Stimulated activated naive CD8-positive, alpha-beta T cell treated with anti-CD3 and anti-CD28 coated beads, Interleukin-15, Interleukin-2, amounts not matched to agents 100 ng/mL and 50 ng/mL, for 24 hours (primary cell): Measurements from ENCODE around the gene ATP11A.
"Not testable (repeated sequence)": the region's sequence is repeated elsewhere in the genome, so short reads cannot be mapped to it uniquely, and the experiment has no call there.

Experiments used
- H3K27ac Mint-ChIP-seq: one replicate; pipeline ENCODE4 v1.8.0; 2021; ENCODE audit warnings: mild to moderate bottlenecking, mixed read lengths
- H3K27me3 Mint-ChIP-seq: one replicate; pipeline ENCODE4 v1.8.0; 2021; ENCODE audit warnings: mixed read lengths
- H3K36me3 Mint-ChIP-seq: one replicate; pipeline ENCODE4 v1.8.0; 2021; ENCODE audit warnings: low read depth, mixed read lengths
- H3K4me1 Mint-ChIP-seq: one replicate; pipeline ENCODE4 v1.8.0; 2021; ENCODE audit warnings: low read depth, mixed read lengths
- H3K4me3 Mint-ChIP-seq: one replicate; pipeline ENCODE4 v1.8.0; 2021; ENCODE audit warnings: mild to moderate bottlenecking, mixed read lengths
- H3K9me3 Mint-ChIP-seq: one replicate; pipeline ENCODE4 v1.8.0; 2021; ENCODE audit warnings: mixed read lengths

The ATP11A gene

DNA sequence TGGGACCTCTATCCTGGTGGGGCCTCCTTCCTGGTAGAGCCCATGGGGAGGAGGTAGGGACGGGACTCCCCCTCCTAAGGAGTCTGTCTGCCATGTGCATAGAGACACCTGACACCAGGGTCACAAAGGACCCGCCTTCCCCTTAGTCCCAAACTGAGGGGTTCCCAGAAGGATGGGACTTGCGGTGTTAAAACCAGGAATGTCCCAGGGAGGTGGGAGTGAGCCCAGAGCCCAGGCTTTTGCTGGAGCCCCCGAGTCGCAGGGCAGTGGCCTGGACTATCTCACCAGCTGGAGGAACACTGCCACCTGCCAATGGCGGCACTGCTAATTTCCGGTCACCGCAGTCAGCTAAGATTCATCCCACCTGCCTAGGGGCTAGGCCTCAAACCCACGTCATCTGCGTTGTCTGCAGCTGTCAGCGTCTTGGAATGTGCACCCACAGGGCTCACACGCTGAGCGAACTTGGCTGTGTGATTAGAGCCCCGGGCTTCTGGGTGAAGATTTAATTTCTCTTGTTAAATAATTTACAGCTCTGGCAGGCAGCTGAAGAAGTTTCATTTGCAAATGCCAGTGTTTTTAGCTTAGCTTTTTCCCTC is 31.9 kb upstream of the ATP11A start:
- Mint-ChIP-seq H3K27ac (no peak overlapping the region), H3K4me1 (peaks cover 3% of the 10 kb centered on the region), H3K27me3 (peaks cover 12% of the 10 kb centered on the region), H3K36me3 (no peaks in the 10 kb centered on the region), H3K9me3 (no peaks in the 10 kb centered on the region), H3K4me3 (no peak overlapping the region)

DNA sequence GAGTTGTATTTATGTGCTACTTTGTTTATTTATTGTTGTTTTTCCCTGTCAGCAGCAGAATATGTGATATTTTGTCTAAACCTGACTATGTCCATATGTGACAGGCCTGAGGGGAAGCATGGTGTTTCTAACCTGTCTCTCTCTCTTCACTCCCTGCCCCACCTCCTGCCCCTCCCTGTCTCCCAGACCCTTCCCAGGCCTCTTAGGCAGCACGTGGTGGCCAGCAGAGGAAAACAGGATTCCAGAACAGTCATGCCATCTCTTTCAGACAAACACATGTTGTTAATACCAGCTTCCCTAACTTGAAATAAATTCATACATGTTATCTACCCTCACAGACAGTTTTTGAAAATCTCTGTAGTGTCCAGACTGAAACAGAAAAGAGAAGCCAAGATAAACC is 31.0 kb upstream of the ATP11A start:
- Mint-ChIP-seq H3K4me3 (no peak overlapping the region), H3K9me3 (no peaks in the 10 kb centered on the region), H3K36me3 (no peaks in the 10 kb centered on the region), H3K27ac (no peak overlapping the region), H3K27me3 (peaks cover 10% of the 10 kb centered on the region), H3K4me1 (no peaks in the 10 kb centered on the region)

DNA sequence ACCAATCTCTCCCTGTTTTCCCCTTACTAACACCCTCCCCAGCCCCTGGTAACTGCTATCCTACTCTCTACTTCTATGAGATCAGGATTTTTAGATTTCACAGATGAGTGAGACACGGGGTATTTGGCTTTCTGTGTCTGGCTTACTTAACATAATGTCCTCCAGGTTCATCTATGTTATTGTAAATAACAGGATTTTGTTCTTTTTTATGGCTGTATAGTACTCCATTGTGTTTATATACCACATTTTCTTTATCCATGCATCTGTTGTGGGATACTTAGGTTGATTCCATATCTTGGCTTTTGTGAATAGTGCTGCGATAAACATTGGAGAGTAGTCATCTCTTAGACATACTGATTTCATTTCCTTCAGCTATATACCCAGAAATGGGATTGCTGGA is 28.5 kb upstream of the ATP11A start:
- Mint-ChIP-seq H3K27ac (no peak overlapping the region), H3K36me3 (no peaks in the 10 kb centered on the region), H3K27me3 (peaks cover 10% of the 10 kb centered on the region), H3K4me3 (no peak overlapping the region), H3K9me3 (no peaks in the 10 kb centered on the region), H3K4me1 (no peaks in the 10 kb centered on the region)

DNA sequence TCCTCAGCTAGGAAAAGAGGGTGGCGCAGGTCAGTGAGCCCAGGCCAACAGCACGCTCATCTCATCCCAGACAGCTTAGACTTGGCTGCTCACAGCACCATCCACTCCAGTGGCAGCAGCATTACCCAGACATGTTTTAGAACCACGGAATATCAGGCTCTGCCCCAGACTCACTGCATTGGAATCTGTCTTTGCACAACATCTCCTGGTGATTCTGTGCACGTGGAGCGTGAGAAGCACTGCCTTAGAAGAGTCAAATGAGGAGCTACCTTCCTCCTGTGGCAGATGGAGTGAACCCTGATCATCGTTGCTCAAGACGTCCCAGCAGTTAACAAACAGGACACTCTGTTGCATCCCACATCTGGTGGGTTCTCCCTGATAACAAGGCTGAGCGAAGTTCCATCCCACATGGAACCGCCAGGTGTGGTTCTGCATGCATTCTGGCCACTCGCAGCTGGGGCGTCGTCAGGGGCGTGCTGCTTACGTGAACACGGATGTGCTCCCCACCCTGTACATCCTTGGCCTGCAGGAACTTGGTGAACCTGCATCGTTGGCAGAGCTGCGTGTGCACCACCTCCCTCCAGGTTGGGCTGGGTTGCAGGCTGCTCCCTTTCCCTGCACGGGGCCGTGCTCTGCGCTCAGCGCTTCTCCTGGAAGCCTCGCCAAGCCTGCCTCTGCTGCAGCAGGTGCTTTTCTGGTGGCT is 25.2 kb upstream of the ATP11A start:
- no peak overlapping the region for H3K4me3 Mint-ChIP-seq
- no peaks in the 10 kb centered on the region for H3K36me3 Mint-ChIP-seq
- H3K27me3 Mint-ChIP-seq, result peaks cover 10% of the 10 kb centered on the region
- H3K27ac Mint-ChIP-seq, result no peak overlapping the region
- no peaks in the 10 kb centered on the region for H3K4me1 Mint-ChIP-seq
- no peaks in the 10 kb centered on the region for H3K9me3 Mint-ChIP-seq

DNA sequence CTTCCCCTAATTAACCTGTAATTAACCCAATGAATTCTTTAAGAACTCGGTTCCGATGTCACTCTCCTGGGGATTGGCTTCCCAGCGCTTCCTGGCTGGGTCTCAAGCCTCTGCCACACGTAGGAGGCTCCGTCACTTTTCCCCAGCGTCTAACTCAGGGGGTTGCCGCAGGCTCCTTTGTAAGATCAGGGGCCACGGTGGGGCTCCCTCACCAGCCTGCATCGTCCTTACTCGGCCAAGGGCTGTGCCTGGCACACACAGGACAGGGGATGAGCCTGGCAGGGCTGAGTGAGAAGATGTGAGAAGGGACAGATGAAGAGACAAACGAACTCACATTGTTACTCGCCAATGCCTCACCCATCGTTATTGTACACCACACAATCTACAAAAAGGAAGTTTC is 20.9 kb upstream of the ATP11A start:
- H3K27me3 Mint-ChIP-seq, result no peaks in the 10 kb centered on the region
- no peaks in the 10 kb centered on the region for H3K4me1 Mint-ChIP-seq
- no peak overlapping the region for H3K27ac Mint-ChIP-seq
- no peak overlapping the region for H3K4me3 Mint-ChIP-seq
- H3K9me3 Mint-ChIP-seq, result no peaks in the 10 kb centered on the region
- no peaks in the 10 kb centered on the region for H3K36me3 Mint-ChIP-seq

DNA sequence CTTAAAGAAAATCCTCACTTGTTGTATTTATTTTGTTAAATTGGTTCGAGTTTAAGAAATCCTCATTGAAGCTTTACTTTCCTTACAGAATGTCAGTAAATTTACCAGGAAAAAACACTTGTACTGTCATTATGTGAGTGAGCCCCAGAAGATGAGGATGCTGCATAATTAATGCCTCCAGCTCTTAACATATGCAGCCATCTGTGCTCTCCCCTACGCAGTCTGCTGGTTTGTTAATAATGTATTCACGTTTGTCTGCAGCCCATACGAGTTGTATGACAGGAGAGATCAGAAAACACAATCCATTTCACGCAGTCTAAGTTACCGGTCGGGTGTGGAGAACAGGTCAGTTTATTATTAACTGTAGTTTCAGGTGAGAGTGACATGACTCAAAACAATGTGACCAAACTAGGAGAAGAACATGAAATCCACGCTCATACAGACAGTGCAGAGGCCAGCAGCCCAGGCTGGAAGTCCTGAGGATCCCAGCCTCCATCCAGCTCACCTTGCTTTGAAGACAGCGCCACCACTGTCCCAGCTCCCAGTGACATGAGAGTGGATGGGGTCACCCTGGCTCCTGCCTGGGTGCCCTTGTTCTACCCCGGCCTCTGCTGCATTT is 19.8 kb upstream of the ATP11A start:
- no peaks in the 10 kb centered on the region for H3K36me3 Mint-ChIP-seq
- H3K4me1 Mint-ChIP-seq, result no peaks in the 10 kb centered on the region
- H3K27me3 Mint-ChIP-seq, result no peaks in the 10 kb centered on the region
- no peak overlapping the region for H3K4me3 Mint-ChIP-seq
- no peak overlapping the region for H3K27ac Mint-ChIP-seq
- no peaks in the 10 kb centered on the region for H3K9me3 Mint-ChIP-seq

DNA sequence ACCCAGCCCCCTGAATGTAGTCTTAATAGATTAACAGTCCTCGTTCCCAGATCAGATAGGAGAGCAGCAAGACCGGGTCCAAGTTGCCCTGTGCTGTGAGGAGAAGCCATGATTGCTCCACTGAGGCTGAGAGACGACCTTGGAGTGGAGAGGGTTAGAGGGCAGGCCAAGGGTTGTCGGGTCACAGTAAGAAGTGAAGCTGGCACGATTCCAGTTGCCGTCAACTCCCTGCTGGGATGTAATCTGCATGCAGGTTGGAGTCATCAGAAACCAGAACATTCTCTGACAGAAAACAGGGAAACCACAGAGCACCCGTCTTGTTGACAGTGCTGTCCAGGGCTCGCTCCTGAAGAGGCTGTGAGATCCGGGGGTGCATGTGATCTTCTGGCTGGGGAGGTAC is 19.0 kb upstream of the ATP11A start:
- no peaks in the 10 kb centered on the region for H3K4me1 Mint-ChIP-seq
- no peaks in the 10 kb centered on the region for H3K9me3 Mint-ChIP-seq
- no peak overlapping the region for H3K4me3 Mint-ChIP-seq
- no peak overlapping the region for H3K27ac Mint-ChIP-seq
- no peaks in the 10 kb centered on the region for H3K36me3 Mint-ChIP-seq
- no peaks in the 10 kb centered on the region for H3K27me3 Mint-ChIP-seq

DNA sequence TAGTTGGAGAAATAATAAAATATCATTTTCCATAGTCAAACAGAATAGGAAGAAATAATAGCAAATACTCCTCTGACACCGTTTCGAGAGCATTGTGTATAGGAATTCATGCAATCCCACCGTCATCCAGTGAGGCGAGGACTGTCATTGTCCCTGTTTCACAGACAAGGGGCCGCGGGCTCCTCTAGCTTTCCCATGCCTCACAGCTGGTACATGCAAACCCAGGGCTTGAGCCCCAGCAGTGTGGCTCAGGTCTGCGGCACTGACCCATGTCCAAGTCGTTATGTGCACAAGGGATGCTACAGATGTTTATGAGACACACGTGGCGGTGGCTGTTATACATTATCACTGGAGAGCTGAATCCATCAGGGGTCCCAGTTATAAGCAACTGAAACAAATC is 18.5 kb upstream of the ATP11A start:
- no peak overlapping the region for H3K27ac Mint-ChIP-seq
- H3K36me3 Mint-ChIP-seq, result no peaks in the 10 kb centered on the region
- no peaks in the 10 kb centered on the region for H3K4me1 Mint-ChIP-seq
- H3K27me3 Mint-ChIP-seq, result no peaks in the 10 kb centered on the region
- no peaks in the 10 kb centered on the region for H3K9me3 Mint-ChIP-seq
- no peak overlapping the region for H3K4me3 Mint-ChIP-seq

DNA sequence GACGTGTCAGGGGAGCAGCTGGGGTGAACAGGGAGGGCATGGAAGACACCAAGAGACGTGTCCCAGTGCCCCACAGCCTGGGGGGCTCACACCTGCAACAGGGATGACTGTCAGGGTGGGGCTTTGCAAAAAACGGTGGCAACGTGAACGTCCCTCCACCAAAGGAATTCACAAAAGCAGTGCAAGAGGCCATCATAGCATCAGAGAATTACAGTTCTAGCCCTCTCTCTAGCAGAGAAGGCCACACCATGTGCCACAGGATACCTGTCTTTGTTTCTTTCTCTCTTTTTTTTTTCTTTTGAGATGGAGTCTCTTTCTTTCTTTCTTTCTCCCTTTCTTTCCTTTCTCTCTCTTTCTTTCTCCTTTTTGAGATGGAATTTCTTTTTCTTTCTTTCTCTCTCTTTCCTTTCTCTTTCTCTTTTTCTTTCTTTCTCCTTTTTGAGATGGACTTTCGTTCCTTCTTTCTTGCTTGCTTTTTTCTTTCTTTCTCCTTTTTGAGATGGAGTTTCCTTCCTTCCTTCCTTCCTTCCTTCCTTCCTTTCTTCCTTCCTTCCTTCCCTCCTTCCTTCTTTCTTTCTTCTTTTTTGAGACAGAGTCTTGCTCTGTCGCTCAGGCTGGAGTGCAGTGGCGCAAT is 17.1 kb upstream of the ATP11A start:
- Mint-ChIP-seq H3K27me3 (peaks cover 3% of the 10 kb centered on the region), H3K36me3 (no peaks in the 10 kb centered on the region), H3K4me3 (no peak overlapping the region), H3K4me1 (no peaks in the 10 kb centered on the region), H3K27ac (no peak overlapping the region), H3K9me3 (no peaks in the 10 kb centered on the region)

DNA sequence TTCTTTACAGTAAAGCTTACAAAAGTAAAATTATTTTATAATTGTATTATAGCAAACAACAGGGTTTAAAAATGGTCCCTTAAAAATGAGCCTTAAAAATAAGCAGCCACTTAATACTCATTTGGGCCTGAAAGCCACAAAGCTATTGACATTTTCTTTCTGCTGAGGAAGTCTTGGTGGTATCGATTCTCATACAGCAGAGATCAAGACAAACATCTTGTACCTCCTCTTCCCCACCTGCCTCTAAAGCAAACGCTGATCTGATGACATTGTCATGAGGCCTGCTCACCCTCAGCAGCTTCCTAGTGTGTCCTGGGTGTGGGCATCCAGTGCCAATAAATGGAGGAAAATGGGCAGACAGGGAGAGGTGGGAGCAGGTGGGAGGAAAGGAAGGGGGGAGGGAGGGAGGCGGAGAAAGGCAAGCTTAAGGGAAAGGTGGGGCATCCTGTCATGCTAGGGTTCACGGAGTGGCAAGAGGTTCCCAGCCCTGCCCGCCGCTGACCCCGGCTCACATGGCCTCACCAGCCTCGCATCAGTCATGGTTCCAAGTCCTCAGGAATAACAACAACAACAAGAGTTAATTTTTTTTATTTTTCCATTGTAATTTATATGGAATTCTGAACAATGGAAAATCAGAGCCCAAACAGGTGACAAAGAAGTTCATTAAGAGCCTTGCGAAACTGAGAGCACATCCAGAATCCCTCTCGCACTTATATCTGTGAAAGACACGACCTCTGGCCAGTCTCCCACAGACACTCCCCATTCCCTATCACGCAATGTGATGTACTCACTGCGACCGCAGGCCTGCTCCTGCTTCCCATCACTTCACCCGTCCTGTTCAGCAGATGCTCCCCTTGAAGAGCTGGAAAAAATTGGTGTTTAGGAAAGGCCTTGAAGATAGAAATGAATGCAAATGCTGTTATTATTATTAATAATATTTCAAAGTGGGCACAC is 15.1 kb upstream of the ATP11A start:
- no peaks in the 10 kb centered on the region for H3K9me3 Mint-ChIP-seq
- no peak overlapping the region for H3K4me3 Mint-ChIP-seq
- H3K27ac Mint-ChIP-seq, result no peak overlapping the region

DNA sequence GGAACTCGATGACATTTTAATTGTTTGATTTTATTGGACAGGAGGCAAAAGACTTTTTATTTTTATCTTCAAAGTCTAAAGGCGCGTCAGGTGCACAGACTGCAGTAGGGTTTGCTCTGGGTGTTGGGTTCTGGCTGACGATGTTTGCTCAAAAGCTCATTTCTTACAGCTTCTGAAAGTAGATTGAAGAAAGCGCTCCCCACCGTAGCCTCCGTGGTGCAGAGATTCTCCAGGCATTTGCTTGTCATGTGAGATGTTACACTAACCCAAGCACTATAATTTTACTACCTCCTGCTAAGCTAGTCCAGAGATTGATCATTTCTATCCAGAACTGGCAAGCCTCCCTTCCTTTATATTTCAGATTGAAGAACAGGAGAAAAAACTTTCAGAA is 14.5 kb upstream of the ATP11A start:
- Mint-ChIP-seq H3K4me1 (no peaks in the 10 kb centered on the region), H3K9me3 (no peaks in the 10 kb centered on the region), H3K36me3 (no peaks in the 10 kb centered on the region), H3K27ac (no peak overlapping the region), H3K27me3 (peaks cover 3% of the 10 kb centered on the region), H3K4me3 (no peak overlapping the region)

More for the DNA sequence above, 15.1 kb upstream of the ATP11A start:
- Mint-ChIP-seq H3K4me1 (no peaks in the 10 kb centered on the region), H3K36me3 (no peaks in the 10 kb centered on the region), H3K27me3 (peaks cover 3% of the 10 kb centered on the region)

DNA sequence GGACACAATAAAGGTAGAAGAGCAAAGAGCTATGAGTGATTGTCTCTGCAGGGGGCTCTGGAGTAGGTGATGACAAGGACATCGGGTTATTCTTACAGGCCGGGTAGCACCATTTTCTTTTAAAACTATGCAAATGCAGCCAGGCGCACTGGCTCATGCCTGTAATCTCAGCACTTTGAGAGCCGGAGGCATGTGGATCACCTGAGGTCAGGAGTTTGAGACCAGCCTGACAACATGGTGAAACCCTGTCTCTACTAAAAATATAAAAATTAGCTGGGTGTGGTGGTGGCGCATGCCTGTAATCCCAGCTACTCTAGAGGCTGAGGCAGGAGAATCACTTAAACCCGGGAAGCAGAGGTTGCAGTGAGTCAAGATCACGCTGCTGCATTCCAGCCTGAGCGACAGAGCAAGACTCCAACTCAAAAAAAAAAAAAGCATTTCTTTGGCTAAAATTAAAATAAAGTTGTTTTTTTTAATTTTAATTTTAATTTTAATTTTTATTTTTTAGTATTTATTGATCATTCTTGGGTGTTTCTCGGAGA is 12.3 kb upstream of the ATP11A start:
- not testable (repeated sequence) for H3K9me3 Mint-ChIP-seq, H3K36me3 Mint-ChIP-seq, H3K27me3 Mint-ChIP-seq, H3K27ac Mint-ChIP-seq, H3K4me3 Mint-ChIP-seq, H3K4me1 Mint-ChIP-seq

DNA sequence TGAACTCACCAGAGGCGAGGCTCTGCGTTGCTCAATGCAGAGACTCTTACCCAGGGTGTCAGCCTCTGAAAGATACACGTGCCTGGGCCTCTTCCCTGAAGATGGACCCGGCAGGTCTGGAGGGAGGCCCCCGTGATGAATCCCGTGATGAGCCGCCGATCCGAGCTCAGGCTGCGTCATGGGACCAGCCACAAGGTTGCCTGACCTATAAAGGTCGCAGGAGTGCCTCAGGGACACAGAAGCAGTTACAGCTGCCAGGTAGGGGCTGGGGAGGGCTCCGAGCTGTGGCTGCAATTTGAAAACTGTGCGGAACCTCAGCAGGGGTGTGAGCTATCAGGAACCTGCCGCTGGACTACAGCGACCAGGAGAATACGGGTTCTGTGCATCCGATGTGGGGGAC is 10.5 kb upstream of the ATP11A start:
- Mint-ChIP-seq H3K4me1 (no peaks in the 10 kb centered on the region), H3K4me3 (no peak overlapping the region), H3K36me3 (no peaks in the 10 kb centered on the region), H3K27ac (no peak overlapping the region), H3K27me3 (peaks cover 3% of the 10 kb centered on the region), H3K9me3 (no peaks in the 10 kb centered on the region)

DNA sequence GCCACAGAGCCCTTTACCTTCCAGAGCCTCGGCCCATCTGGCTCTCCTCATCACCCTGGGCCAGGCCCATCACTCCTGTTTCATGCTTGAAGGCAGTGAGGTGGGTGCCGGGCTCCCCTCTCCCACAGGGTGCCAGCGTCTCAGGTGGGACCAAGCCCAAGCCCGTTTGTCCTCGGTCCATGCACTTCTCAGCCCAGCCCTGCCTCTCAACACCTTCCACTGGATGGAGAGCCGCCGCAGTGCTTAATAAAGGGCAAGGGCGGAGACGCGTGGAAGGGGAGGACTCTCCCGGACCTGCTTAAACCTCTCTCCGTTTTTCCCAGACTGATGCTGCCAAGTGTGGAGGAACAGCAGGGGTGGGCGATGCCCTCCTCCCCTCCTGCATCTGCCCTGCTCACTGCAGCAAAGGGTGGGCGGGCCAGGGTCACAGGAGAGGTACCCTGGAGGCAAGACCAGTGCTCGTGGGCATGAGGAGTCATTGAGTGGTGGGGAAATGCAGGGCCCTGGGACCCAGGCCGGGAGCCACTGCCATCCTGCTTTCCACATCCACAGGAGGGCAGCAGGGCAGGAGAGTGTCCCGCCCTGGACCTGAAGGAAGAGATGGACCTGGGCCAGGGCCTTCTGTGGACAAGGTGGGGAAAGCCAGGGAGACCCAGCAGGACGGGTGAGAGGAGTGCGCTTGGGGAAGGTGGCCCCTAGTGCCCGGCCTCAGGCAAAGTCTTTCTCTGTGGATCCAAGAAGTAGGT is 9.7 kb upstream of the ATP11A start:
- Mint-ChIP-seq H3K4me3 (no peak overlapping the region), H3K4me1 (no peaks in the 10 kb centered on the region), H3K27ac (no peak overlapping the region), H3K36me3 (no peaks in the 10 kb centered on the region), H3K9me3 (no peaks in the 10 kb centered on the region), H3K27me3 (peaks cover 3% of the 10 kb centered on the region)
